PC-9 (cell line): ENCODE measurements around the gene ZNF462. TPM values are rescaled to one million over a fixed set of nuclear protein-coding genes. Genes with fewer than 3 reads are reported as not detected.

Source experiments
- BruUV-seq: library from RNA; stranded (reverse); fragments of 400-500 nt; replicated peaks from 2 replicates; lab custom pipeline; 2021; lab: Mats Ljungman, UMichigan
- CTCF ChIA-PET: fragments of 300-600 bp; sonication (Branson Sonifier 250); formaldehyde crosslinking; loops from one replicate; lab custom pipeline; 2022; ENCODE audit warnings: antibody characterized with exemption; lab: Charles Lee
- POLR2A ChIA-PET: fragments of 300-600 bp; sonication (Branson Sonifier 250); formaldehyde crosslinking; loops from one replicate; lab custom pipeline; 2022; ENCODE audit warnings: antibody characterized with exemption; ENCODE audit not compliant: unreplicated experiment; lab: Charles Lee
- DNase-seq, 2 experiments: peaks; one replicate each; pipeline versions ENCODE4 v3.0.0 to v3.0.0-alpha.2; 2015 to 2022; ENCODE audit warnings: mixed read lengths in 1 of 2
- H2AFZ ChIP-seq: fragments of 200-600 bp; sonication (generic); 2 replicates; pipeline ENCODE4 v1.8.1; 2017; ENCODE audit warnings: antibody characterized with exemption
- H3F3A ChIP-seq: fragments of 200-600 bp; sonication (generic); 2 replicates; pipeline ENCODE4 v1.8.1; 2017; ENCODE audit warnings: antibody characterized with exemption, mild to moderate bottlenecking, low read depth; ENCODE audit not compliant: insufficient read depth
- H3K27ac ChIP-seq: fragments of 200-600 bp; sonication (generic); 2 replicates; pipeline ENCODE4 v1.6.1; 2016; ENCODE audit warnings: mixed run types
- H3K27me3 ChIP-seq: fragments of 200-600 bp; sonication (generic); 2 replicates; pipeline ENCODE4 v1.6.1; 2016; ENCODE audit warnings: low read depth, mixed run types; ENCODE audit not compliant: insufficient read depth
- H3K36me3 ChIP-seq: fragments of 200-600 bp; sonication (generic); 2 replicates; pipeline ENCODE4 v1.6.1; 2016; ENCODE audit warnings: low read depth, mixed run types
- H3K4me1 ChIP-seq: fragments of 200-600 bp; sonication (generic); replicated peaks from 2 replicates; pipeline ENCODE4 v1.6.1; 2016; ENCODE audit warnings: mixed run types; ENCODE audit not compliant: insufficient read depth
- H3K4me2 ChIP-seq: fragments of 200-600 bp; sonication (generic); 2 replicates; pipeline ENCODE4 v1.6.1; 2017; ENCODE audit warnings: mixed run types
- H3K4me3 ChIP-seq: fragments of 200-600 bp; sonication (generic); 2 replicates; pipeline ENCODE4 v1.6.1; 2016; ENCODE audit warnings: mixed run types
- H3K79me2 ChIP-seq: fragments of 200-600 bp; sonication (generic); 2 replicates; pipeline ENCODE4 v1.6.1; 2017; ENCODE audit warnings: low read depth, mixed run types
- H3K9me2 ChIP-seq: fragments of 200-600 bp; sonication (generic); 2 replicates; pipeline ENCODE4 v1.8.1; 2017; ENCODE audit warnings: mild to moderate bottlenecking; ENCODE audit not compliant: insufficient read depth
- H3K9me3 ChIP-seq: fragments of 200-600 bp; sonication (generic); 2 replicates; pipeline ENCODE4 v1.8.1; 2016; ENCODE audit warnings: low read depth; ENCODE audit not compliant: insufficient read depth
- H4K20me1 ChIP-seq: fragments of 200-600 bp; sonication (generic); 2 replicates; pipeline ENCODE4 v1.8.1; 2017; ENCODE audit not compliant: insufficient read depth
- CTCF ChIP-seq: fragments of 200-600 bp; sonication (generic); conservative IDR thresholded peaks from 2 replicates; pipeline ENCODE4 v1.6.1; 2017; ENCODE audit warnings: mixed run types, antibody characterized with exemption, mild to moderate bottlenecking, moderate library complexity
- EZH2 ChIP-seq: fragments of 200-600 bp; sonication (generic); IDR thresholded peaks from 2 replicates; pipeline ENCODE4 v1.8.0; 2017; ENCODE audit warnings: antibody characterized with exemption, low read depth
- intact Hi-C: fragments of 100-400 bp; cut with micrococcal nuclease; formaldehyde crosslinking; loops from one replicate; pipeline ENCODE4 v1.10.0; 2022; ENCODE audit not compliant: unreplicated experiment
- total RNA-seq: library from RNA; stranded (reverse); gene quantifications from 2 replicates; pipeline ENCODE4 v1.2.3, GENCODE V29; 2021

The ZNF462 gene
- total RNA-seq, 1 experiment from 2014 or later, result 4.8 TPM

DNA sequence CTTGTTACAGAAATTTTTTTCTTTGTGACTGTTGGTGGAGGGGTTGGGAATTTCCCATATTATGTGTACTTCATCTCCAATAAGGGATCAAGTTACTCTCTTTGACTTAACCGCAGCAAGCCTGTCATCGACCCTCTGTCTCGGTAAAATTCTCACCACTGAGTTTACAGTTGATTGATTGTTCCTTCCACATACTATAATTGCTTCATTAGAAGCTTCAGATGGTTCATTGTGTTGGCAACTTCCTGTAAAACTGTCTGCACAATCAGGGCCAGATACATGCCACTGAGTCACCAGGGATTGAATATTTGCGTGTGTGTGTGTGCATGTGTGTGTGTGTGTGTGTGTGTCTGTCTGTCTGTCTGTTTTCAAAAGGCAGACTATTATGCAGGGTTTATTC is 176.6 kb downstream of the ZNF462 start:
- Histone ChIP-seq H3K4me3 (no peak overlapping the region), H3K4me1 (no peaks in the 10 kb centered on the region), H3F3A (no peaks in the 10 kb centered on the region), H3K27ac (no peak overlapping the region), H2AFZ (no peak overlapping the region), H3K36me3 (no peaks in the 10 kb centered on the region), H4K20me1 (no peaks in the 10 kb centered on the region), H3K9me2 (no peaks in the 10 kb centered on the region), H3K9me3 (no peaks in the 10 kb centered on the region), H3K4me2 (no peak overlapping the region), H3K27me3 (no peaks in the 10 kb centered on the region), H3K79me2 (no peaks in the 10 kb centered on the region)
- ChIA-PET POLR2A (interaction anchor here (0.6 kb wide), 1 partner anchor 239 kb away, joined by 4 read pairs; no protein-coding TSS in a partner anchor), CTCF (no interaction called here)
- DNase-seq, result no peak
- intact Hi-C loops, result no loop called here
- no TSS peak for BruUV-seq
- TF ChIP-seq EZH2 (no peak), CTCF (no peak)

DNA sequence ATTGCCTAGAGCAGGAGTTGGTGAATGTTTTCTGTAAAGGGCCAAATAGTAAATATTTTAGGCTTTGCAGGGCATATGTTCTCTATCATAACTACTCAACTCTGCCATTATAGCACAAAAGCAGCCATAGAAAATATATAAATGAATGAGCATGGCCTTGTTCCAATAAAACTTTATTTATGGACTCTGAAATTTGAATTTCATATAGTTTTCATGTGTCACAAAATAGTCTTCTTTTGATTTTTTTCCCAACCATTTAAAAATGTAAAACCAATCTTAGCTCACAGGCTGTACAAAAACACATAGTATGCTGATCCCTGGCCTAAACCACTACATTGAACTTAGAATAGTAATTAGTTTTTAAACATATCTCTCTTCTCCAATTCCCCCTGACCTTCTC is 179.6 kb downstream of the ZNF462 start:
- no peaks in the 10 kb centered on the region for H3K4me1 ChIP-seq
- H4K20me1 ChIP-seq, result no peaks in the 10 kb centered on the region
- no peak for DNase-seq
- POLR2A ChIA-PET, result no interaction called here
- no peak overlapping the region for H3K4me2 ChIP-seq
- H3K9me3 ChIP-seq, result no peaks in the 10 kb centered on the region
- no TSS peak for BruUV-seq
- no peak overlapping the region for H3K27ac ChIP-seq
- CTCF ChIA-PET, result no interaction called here
- H3K9me2 ChIP-seq, result no peaks in the 10 kb centered on the region
- intact Hi-C loops, result loop anchor here (10.0 kb wide), 1 partner anchor 178 kb away; the partner anchor contains the start of gene ZNF462
- H3F3A ChIP-seq, result no peaks in the 10 kb centered on the region
- no peak overlapping the region for H2AFZ ChIP-seq
- H3K4me3 ChIP-seq, result no peak overlapping the region
- TF ChIP-seq EZH2 (no peak), CTCF (no peak)
- no peaks in the 10 kb centered on the region for H3K36me3 ChIP-seq
- no peaks in the 10 kb centered on the region for H3K27me3 ChIP-seq
- no peaks in the 10 kb centered on the region for H3K79me2 ChIP-seq

- no peak for DNase-seq
- no peaks in the 10 kb centered on the region for H4K20me1 ChIP-seq
- H3K27me3 ChIP-seq, result no peaks in the 10 kb centered on the region
- H3K4me1 ChIP-seq, result no peaks in the 10 kb centered on the region
- H3K9me3 ChIP-seq, result no peaks in the 10 kb centered on the region
- POLR2A ChIA-PET, result no interaction called here
- H2AFZ ChIP-seq, result no peak overlapping the region
- H3K9me2 ChIP-seq, result no peaks in the 10 kb centered on the region
- CTCF ChIA-PET, result no interaction called here
- no peak overlapping the region for H3K4me2 ChIP-seq
- no peaks in the 10 kb centered on the region for H3F3A ChIP-seq
- H3K4me3 ChIP-seq, result no peak overlapping the region
- H3K79me2 ChIP-seq, result no peaks in the 10 kb centered on the region
- no TSS peak for BruUV-seq
- H3K36me3 ChIP-seq, result no peaks in the 10 kb centered on the region
- no peak overlapping the region for H3K27ac ChIP-seq
- no peak for TF ChIP-seq CTCF
- no peak for TF ChIP-seq EZH2
- intact Hi-C loops, result loop anchor here (10.0 kb wide), 1 partner anchor 179 kb away; the partner anchor contains the start of gene ZNF462
Observed at GRCh38 chr9:107043886-107044285, 180.9 kb downstream of the ZNF462 start.
